GM12892 (cell line): ENCODE results near the gene SPATA32.
"Not testable (repeated sequence)": the region's sequence is repeated elsewhere in the genome, so short reads cannot be mapped to it uniquely, and the experiment has no call there.

ENCODE experiments used
- DNase-seq: peaks from one replicate; pipeline ENCODE4 v3.0.0; 2011; ENCODE audit not compliant: insufficient read length
- FAIRE-seq: peaks from 2 replicates; lab custom pipeline; 2011; peaks lifted over from hg19 to GRCh38; lab: Jason Lieb, UNC
- POLR2A ChIP-seq: IDR thresholded peaks from 2 replicates; pipeline ENCODE4 v1.6.1; 2011; ENCODE audit warnings: low read depth, low read length, control low read depth
- POLR2AphosphoS5 ChIP-seq: IDR thresholded peaks from 2 replicates; pipeline ENCODE4 v1.6.1; 2011; ENCODE audit warnings: low read depth, low read length, control low read depth
- TAF1 ChIP-seq: IDR thresholded peaks from 2 replicates; pipeline ENCODE4 v1.6.1; 2011; ENCODE audit warnings: low read depth, mild to moderate bottlenecking, control low read depth, low read length, borderline replicate concordance

Gene SPATA32

GRCh38 chr17:45263477-45263860, 1.6 kb upstream of the SPATA32 start:
- FAIRE-seq (no peak), DNase-seq (no peak)
- TF ChIP-seq POLR2AphosphoS5 (no peak), POLR2A (peak; percentile 33; the same call in 1 of the 2 replicates)

GRCh38 chr17:45262516-45263476, 902 bp upstream of the SPATA32 start:
- DNase-seq (no peak), FAIRE-seq (no peak)
- TF ChIP-seq TAF1 (no peak), POLR2A (no peak), POLR2AphosphoS5 (peak; percentile 32)

- no peak for DNase-seq
- FAIRE-seq: peak; percentile 80
- TF ChIP-seq POLR2A (no peak), TAF1 (no peak), POLR2AphosphoS5 (no peak)
Measured at GRCh38 chr17:45260204-45260783, 1.6 kb downstream of the SPATA32 start.

GRCh38 chr17:45258981-45259380, 2.9 kb downstream of the SPATA32 start:
- no peak for TF ChIP-seq TAF1
- no peak for TF ChIP-seq POLR2AphosphoS5
- TF ChIP-seq POLR2A: no peak
- no peak for DNase-seq
- no peak for FAIRE-seq

GRCh38 chr17:45257115-45257514, 4.8 kb downstream of the SPATA32 start:
- no peak for TF ChIP-seq TAF1
- no peak for TF ChIP-seq POLR2A
- no peak for TF ChIP-seq POLR2AphosphoS5
- DNase-seq (no peak), FAIRE-seq (no peak)

GRCh38 chr17:45256114-45256966, 5.6 kb downstream of the SPATA32 start:
- no peak for FAIRE-seq
- no peak for DNase-seq
- TF ChIP-seq TAF1 (no peak), POLR2AphosphoS5 (no peak), POLR2A (no peak)

- no peak for FAIRE-seq
Measured at GRCh38 chr17:45255358-45255757, 6.5 kb downstream of the SPATA32 start.

GRCh38 chr17:45253879-45254278, 8.0 kb downstream of the SPATA32 start:
- TF ChIP-seq POLR2A: no peak
- TF ChIP-seq TAF1: no peak
- TF ChIP-seq POLR2AphosphoS5: no peak
- FAIRE-seq (no peak), DNase-seq (no peak)

More at GRCh38 chr17:45255358-45255757, 6.5 kb downstream of the SPATA32 start:
- no peak for DNase-seq
- no peak for TF ChIP-seq POLR2A

- DNase-seq, FAIRE-seq: not testable (repeated sequence)
Measured at GRCh38 chr17:45253237-45253636, 8.7 kb downstream of the SPATA32 start.

- TF ChIP-seq TAF1: no peak
- no peak for TF ChIP-seq POLR2A
- TF ChIP-seq POLR2AphosphoS5: no peak
- no peak for FAIRE-seq
- no peak for DNase-seq
Measured at GRCh38 chr17:45251931-45252330, 10.0 kb downstream of the SPATA32 start.
